K562 (cell line): Measurements from ENCODE around the gene GABPB1. TPM values are rescaled to one million over a fixed set of nuclear protein-coding genes. Genes with fewer than 3 reads are reported as not detected.

ENCODE experiments used
- BRD9 ChIP-seq: fragments of 450-650 bp; IDR thresholded peaks from 2 replicates; pipeline ENCODE4 v1.6.1; 2018; ENCODE audit warnings: low read depth; ENCODE audit not compliant: partially characterized antibody
- HMGXB4 ChIP-seq: sonication (generic); formaldehyde crosslinking; IDR thresholded peaks from 2 replicates; pipeline ENCODE4 v1.8.1; 2023; ENCODE audit warnings: mild to moderate bottlenecking, missing genetic modification reagents
- PHF20 ChIP-seq: fragments of 450-650 bp; IDR thresholded peaks from 2 replicates; pipeline ENCODE4 v1.6.1; 2018; ENCODE audit not compliant: partially characterized antibody
- PPARD ChIP-seq: fragments of 250-450 bp; sonication (Bioruptor Pico); IDR thresholded peaks from 2 replicates; pipeline ENCODE4 v1.8.0; 2022; ENCODE audit warnings: inconsistent platforms, mild to moderate bottlenecking, moderate library complexity
- PYGO2 ChIP-seq: fragments of 450-650 bp; IDR thresholded peaks from 2 replicates; pipeline ENCODE4 v1.6.1; 2016; ENCODE audit warnings: mild to moderate bottlenecking, missing genetic modification characterization, moderate library complexity, missing compliant biosample characterization
- ZBTB40 ChIP-seq, 2 experiments: fragments of 450-650 bp in 1 of 2; sonication (generic) in 1 of 2; formaldehyde crosslinking in 1 of 2; IDR thresholded peaks; 2 replicates each; pipeline versions ENCODE4 v1.7.1 to v1.9.0; 2016 to 2022; ENCODE audit warnings: inconsistent platforms in 1 of 2, mild to moderate bottlenecking in 1 of 2, missing genetic modification reagents in 1 of 2
- ZBTB9 ChIP-seq: fragments of 450-650 bp; formaldehyde crosslinking; IDR thresholded peaks from 2 replicates; pipeline ENCODE4 v1.4.0; 2020; ENCODE audit warnings: mild to moderate bottlenecking, moderate library complexity
- ZNF280A ChIP-seq: fragments of 450-650 bp; IDR thresholded peaks from 2 replicates; pipeline ENCODE4 v1.6.1; 2018; ENCODE audit warnings: mild to moderate bottlenecking, low read depth; ENCODE audit not compliant: partially characterized antibody
- ZNF639 ChIP-seq, 2 experiments: fragments of 200-800 bp in 1 of 2; sonication (Bioruptor generic) in 1 of 2; sonication (generic) in 1 of 2; formaldehyde crosslinking in 1 of 2; IDR thresholded peaks in 1 of 2; conservative IDR thresholded peaks in 1 of 2; 2 replicates each; pipeline versions ENCODE4 v1.5.0 to v1.6.1; 2016 to 2020; ENCODE audit warnings: missing compliant biosample characterization in 1 of 2, missing genetic modification characterization in 1 of 2, missing genetic modification reagents in 1 of 2
- polyA plus RNA-seq, 8 experiments: library from polyadenylated mRNA; depleted of rRNA in 4 of 8; stranded (reverse) in 5 of 8; unstranded in 3 of 8; fragments of >200 nt; fragmentation: Nextera tagmentation in 2 of 8; fragmentation: Illumina TruSeq in 1 of 8; extraction: Ambion mirVana in 2 of 8; extraction: Trizol in 1 of 8; gene quantifications; 2 replicates each; pipeline versions ENCODE4 v1.2.1 to v1.2.3, GENCODE V29; 2011 to 2014; ENCODE audit warnings: inconsistent platforms in 1 of 8, missing spikeins in 1 of 8
- total RNA-seq, 7 experiments: library from RNA; depleted of rRNA in 6 of 7; stranded (reverse); fragments of >200 nt in 6 of 7; fragmentation: Illumina TruSeq in 2 of 7; extraction: Trizol in 2 of 7; gene quantifications; 2 replicates each; pipeline versions ENCODE4 v1.2.1 to v1.2.3, GENCODE V29; 2011 to 2021; ENCODE audit warnings: low replicate concordance in 1 of 7

Gene GABPB1
- total and polyA plus RNA-seq, 9 of the 15 experiments (the other 6 are each of a cell fraction or from before 2014, with no cell fraction given), result 11.8 to 42.3 (median 33.2) TPM

- TF ChIP-seq ZNF639 (CRISPR knock-in tag; conservative IDR thresholded peaks at IDR 0.05 in 1 of 2, IDR thresholded peaks at IDR 0.05 in 1 of 2) (peak in 1 of 2 experiments; percentile 81; a peak in 2 of 4 replicates), ZBTB40 (IDR thresholded peaks at IDR 0.05) (peak; percentile 88), ZBTB40 (CRISPR knock-in tag; IDR thresholded peaks at IDR 0.05) (no peak), ZNF280A (no peak), PHF20 (peak; percentile 47), HMGXB4 (peak; percentile 94), PYGO2 (tag) (0 out of 2 replicates have a peak, but pooled peaks have one; percentile 28), BRD9 (peak; percentile 88), PPARD (CRISPR knock-in tag) (no peak), ZBTB9 (CRISPR knock-in tag) (peak; percentile 45; the same call in 1 of the 2 replicates)
Measured at GRCh38 chr15:50354838-50355618, at the start of gene GABPB1 (continued).
